ELR (cell line): Measurements from ENCODE around the gene KDM8.
"Not testable (repeated sequence)": the region's sequence is repeated elsewhere in the genome, so short reads cannot be mapped to it uniquely, and the experiment has no call there.

Experiments used
- DNase-seq: peaks from one replicate; pipeline ENCODE4 v3.0.0-alpha.2; 2015; ENCODE audit warnings: low read depth

KDM8 gene

GRCh38 chr16:27191352-27191924 lies 11.9 kb upstream of the KDM8 start:
- DNase-seq: no peak

DNA sequence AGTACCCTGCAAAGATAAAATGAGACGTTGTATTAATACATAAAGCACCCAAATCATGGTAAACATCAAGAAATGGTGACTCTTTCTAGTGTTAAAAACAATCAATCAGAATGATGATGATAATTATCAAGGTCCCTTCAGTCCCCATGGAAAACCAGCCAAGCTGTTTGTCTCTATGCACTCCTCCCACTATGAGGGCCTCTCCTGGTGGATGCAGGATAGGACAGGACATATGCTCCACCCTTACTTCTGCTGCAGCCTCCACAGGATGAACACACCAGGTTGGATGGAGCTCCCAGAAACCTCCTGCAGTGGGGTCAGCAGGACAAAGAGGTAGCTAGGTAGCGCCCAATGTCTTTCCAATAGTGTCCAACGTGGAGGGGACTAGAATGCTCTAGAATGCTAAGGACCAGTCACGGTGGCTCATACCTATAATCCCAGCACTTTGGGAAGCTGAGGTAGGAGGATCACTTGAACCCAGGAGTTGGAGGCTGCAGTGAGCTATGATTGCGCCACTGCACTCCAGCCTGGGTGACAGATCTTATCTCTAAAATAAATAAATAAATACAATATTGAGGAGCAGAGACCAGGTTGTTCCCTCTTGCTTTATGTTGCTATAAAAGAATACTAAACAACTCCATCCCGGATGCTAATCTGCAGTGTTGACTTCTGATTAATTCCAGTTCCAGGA lies 9.9 kb upstream of the KDM8 start:
- peak; percentile 15 for DNase-seq

- no peak for DNase-seq
Measured at GRCh38 chr16:27195076-27195741, 8.1 kb upstream of the KDM8 start.

DNA sequence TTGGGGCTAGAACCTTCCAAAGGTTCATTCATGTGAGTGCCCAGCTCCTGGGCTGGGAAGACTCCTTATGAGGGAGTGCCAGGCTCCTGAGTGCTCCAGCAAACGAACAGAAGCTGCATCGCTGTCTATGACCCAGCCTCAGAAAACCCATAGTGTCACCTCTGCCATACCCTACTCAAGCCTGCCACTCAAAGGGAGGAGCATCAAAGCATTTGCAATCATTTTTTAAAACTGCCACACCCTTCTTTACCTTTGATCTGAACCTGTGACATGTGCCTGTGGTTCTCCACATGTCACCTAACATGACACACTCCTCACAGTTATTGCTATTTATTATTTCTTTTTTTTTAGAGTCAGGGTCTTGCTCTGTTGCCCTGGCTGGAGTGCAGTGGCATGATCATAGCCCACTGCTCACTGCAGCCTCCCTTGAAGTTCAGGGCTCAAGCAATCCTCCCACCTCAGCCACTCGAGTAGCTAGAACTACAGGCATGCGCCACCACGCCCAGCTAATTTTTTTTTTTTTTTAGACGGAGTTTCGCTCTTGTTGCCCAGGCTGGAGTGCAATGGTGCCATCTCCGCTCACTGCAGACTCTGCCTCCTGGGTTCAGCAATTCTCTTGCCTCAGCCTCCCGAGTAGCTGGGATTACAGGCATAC lies 7.3 kb upstream of the KDM8 start:
- no peak for DNase-seq

GRCh38 chr16:27197004-27197403 lies 6.3 kb upstream of the KDM8 start:
- DNase-seq: no peak

GRCh38 chr16:27198451-27199234 lies 4.7 kb upstream of the KDM8 start:
- DNase-seq: no peak

- no peak for DNase-seq
Measured at GRCh38 chr16:27199235-27199586, 4.1 kb upstream of the KDM8 start.

- DNase-seq: peak; percentile 24
Measured at GRCh38 chr16:27199736-27200135, 3.6 kb upstream of the KDM8 start.

DNA sequence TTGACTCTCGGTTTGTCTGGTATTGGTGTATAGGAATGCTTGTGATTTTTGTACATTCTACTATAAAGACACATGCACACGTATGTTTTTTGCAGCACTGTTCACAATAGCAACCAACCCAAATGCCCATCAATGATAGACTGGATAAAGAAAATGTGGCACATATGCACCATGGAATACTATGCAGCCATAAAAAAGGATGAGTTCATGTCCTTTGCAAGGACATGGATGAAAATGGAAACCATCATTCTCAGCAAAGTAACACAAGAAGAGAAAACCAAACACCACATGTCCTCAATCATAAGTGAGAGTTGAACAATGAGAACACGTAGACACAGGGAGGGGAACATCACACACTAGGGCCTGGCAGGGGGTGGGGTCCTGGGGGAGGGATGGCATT lies 2.4 kb upstream of the KDM8 start:
- not testable (repeated sequence) for DNase-seq

- DNase-seq: peak; percentile 92
Measured at GRCh38 chr16:27202923-27203506, 311 bp upstream of the KDM8 start.

DNA sequence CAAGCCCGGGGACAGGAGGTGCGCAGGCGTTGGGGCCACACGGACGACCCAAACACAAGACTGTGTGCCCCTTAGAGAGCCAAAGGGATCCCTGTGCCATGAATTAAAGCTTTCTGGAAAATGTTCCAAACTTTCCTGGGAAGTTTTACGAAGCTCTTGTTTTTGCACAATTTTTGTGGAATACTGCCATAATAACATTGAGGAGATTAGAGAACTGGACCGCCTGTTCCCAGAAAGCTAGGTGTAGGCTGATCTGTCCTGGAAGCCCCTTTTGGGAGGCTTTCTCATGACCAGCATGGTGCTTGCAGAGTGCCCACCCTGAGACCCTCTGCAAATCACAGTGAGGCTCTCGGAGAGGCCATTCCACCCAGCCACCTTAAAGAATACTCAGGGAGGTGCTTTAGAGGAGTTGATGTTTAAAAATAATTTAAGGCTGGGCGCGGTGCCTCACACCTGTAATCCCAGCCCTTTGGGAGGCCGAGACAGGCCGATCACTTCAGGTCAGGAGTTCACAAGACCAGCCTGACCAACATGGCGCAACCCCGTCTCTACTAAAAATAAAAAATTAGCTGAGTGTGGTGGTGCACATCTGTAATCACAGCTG lies 1.1 kb downstream of the KDM8 start:
- DNase-seq: no peak

GRCh38 chr16:27205423-27206065 lies 2.2 kb downstream of the KDM8 start:
- DNase-seq: no peak

DNA sequence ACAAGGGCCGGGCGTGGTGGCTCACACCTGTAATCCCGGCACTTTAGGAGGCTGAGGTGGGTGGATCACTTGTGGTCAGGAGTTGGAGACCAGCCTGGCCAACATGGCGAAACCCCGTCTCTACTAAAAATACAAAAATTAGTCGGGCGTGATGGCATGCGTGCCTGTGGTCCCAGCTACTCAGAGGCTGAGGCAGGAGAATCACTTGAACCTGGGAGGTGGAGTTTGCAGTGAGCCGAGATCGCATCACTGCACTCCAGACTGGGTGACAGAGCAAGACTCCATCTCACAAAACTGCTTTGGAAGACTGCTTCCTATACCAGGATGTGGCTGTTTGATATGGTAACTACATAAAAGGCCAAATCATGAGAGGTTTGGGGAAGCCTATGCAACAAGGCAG lies 3.8 kb downstream of the KDM8 start:
- not testable (repeated sequence) for DNase-seq

DNA sequence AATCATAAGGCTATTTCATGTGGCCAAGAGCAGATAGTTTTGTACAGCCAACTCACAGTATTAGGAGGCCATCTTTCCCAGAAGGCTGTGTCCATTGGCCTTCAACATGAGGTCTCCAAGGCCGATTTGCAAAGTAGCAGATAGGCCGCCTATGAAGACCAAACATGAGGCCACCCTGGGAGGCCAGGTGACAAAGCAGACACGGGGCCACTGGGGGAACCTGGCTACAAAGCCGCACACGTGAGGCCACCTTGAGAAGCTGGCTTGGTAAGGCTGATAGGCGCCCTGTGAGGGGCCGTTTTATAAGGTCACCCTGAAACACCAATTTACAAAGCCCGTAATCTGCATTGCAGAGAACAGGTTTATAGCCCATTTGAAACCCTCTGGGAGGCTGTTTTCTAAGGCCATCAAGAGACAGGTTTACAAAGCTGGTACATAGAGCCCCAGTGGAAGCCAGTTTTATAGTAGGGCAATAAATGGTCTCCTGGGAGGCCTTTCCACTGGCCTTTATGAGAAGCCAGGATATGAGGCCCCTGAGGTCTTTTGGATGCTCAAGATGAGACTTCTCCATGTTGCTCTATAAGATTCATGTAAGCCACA lies 4.9 kb downstream of the KDM8 start:
- no peak for DNase-seq

DNA sequence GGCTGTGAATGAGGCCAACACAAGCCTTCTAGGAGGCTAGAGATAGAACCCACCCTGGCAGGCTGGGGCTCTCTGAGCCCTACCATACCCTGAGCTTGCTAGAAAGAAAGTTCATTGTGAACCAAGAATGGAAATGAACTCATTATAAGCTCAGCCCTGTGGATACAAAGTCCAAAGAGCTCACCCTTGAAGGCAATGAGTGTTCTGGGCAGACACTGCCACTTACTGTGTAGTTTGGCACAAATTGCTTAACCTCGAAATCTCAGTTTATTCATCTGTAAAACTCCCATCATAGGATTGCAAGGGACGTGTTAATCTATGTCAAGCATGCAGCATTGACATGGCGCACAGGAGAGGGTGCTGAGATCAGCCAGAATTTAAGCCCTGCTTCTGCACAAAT lies 5.5 kb downstream of the KDM8 start:
- DNase-seq: no peak

DNA sequence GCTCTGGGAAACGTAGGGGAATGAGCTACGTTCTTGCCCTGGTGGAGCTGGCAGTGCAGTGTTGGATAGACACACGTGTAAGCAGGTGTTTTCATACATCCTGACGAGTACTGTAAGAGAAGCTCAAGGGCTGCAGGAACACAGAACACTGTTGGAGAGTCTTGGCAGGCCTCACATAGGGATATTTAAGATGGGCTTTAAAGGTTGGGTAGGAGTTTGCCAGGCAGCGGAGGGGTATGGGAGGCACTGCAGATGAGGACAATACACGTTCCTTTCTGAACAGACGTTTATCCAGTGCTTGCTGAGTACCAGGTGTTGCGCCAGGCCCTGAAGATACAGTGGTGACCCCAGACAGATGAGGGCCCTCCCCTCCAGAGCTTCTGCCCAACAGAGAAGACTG lies 6.3 kb downstream of the KDM8 start:
- DNase-seq: no peak

- DNase-seq: no peak
Measured at GRCh38 chr16:27210174-27210573, 6.8 kb downstream of the KDM8 start.

DNA sequence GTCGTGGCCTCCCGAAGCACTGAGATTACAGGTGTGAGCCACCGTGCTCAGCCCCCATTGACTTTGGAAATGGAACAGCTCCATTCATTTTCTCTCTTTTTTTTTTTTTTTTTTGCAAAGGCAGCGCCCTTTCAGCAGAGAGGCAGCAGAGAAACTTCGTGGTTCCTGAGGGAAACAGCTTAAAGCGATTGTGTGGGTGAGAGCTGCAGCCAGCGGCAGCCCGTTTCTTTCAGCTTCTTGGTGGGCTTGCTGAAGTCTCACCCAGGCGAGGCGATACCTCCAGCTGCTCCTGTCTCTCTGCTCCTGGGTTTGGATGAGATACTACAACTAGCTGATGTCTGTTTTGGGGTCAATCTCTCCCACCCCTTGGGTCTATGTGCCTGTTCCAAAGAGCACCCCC lies 7.7 kb downstream of the KDM8 start:
- DNase-seq: no peak

- DNase-seq: no peak
Measured at GRCh38 chr16:27214084-27214961, 11.0 kb downstream of the KDM8 start.

DNA sequence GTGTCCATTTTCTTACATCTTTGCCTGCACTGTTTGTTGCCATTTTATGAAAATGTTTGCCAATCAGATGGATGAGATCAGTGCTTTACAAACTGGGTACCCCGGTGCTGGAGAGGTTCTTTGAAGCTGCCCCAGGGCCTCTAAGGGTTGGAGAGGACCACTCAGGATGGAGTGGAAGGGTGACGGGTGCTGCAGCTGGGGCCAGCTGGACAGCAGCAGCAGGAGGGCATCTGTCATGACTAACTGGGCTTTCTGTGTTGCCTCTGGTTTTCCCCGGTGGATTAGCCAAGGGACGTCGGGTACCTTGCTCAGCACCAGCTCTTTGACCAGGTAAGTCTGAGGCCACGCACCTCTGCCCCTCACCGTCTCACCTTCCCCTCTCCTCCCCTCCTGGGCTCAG lies 12.3 kb downstream of the KDM8 start:
- no peak for DNase-seq
